8988T (cell line): ENCODE measurements around the gene GOLGB1.
"Not testable (repeated sequence)": the region's sequence is repeated elsewhere in the genome, so short reads cannot be mapped to it uniquely, and the experiment has no call there.

Experiments used
- DNase-seq: peaks from one replicate; pipeline ENCODE4 v3.0.0; 2011

Gene GOLGB1

DNA sequence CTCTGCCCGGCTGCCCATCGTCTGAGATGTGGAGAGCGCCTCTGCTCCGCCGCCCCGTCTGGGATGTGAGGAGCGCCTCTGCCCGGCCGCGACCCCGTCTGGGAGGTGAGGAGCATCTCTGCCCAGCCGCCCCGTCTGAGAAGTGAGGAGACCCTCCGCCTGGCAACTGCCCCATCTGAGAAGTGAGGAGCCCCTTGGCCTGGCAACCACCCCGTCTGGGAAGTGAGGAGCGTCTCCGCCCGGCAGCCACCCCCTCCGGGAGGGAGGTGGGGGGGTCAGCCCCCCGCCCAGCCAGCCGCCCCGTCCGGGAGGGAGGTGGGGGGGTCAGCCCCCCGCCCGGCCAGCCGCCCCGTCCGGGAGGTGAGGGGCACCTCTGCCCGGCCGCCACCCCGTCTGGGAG, 60.8 kb downstream of the GOLGB1 start:
- not testable (repeated sequence) for DNase-seq

DNA sequence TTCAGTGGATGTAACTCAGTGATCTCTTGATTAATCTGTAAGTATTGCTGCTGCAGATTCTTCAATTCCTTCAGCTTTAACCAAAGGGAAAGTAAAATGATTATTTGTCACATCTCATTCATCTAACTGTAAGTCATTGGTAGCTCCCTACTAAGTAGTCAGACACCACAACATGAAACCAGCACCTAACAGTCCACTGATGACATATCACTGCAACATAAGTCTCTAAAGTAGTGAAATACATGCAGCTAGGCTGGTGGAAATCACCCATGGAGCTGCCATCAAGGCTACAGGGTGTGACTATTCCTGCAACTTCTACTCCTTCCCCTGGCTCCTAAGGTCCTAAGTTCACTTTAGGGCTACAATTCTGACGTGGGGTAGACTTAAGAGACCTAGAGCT, 67.7 kb downstream of the GOLGB1 start:
- no peak for DNase-seq

DNA sequence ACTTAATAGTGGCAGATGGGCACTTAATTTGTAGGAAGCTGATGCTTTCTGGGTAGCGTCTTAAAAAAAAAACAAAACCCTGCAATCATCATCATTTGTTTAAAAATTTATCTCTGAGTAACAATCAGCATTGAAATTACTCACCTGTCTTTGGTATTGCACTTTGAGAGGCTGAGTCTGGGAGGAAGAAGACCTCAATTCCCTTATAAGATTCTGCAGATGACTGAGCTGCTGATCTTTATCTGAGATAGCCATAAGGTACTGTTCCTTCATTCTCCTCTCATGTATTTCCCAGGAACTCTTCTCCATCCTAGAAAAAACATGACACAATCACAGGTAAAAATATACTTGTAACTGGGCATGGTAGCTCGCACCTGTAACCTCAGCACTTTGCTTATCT, 72.4 kb downstream of the GOLGB1 start:
- no peak for DNase-seq

DNA sequence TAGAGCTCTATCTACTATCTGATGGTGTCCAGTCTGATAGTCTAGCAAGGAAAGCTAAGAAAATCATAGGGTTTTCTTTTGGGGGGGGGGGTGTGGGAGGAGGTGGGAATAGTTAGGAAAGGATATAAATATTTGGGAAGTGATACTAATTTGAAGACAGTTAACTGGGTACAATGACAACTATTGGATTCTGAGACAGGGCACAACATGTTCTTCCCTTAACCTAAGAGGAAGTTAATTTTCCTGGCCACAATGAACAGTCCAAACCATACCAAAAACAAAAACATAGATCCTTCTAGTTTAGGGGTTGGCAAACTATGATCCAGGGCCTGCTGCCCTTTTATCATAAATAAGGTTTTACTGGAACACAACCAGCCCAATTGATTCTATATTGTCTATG, 78.9 kb downstream of the GOLGB1 start:
- DNase-seq, result no peak

DNA sequence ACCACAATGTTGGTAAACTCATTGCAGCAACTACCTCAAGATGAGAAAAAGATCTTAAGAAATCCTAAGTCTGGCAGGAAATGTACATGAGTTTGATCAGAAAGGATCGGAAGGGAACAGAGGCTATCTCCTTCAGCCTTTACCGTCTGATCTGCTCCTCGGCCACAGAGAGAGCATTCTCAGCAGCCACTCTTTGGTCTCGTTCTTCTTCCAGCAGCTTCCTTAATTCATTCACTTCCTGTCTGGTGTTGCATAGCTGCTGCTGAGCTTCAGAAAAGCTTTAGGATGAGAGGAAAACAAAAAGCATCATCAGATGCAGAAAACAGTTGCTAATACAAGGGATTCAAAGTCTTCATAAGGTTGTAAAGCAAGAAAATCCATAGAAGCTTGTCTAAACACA, 82.2 kb downstream of the GOLGB1 start:
- no peak for DNase-seq

DNA sequence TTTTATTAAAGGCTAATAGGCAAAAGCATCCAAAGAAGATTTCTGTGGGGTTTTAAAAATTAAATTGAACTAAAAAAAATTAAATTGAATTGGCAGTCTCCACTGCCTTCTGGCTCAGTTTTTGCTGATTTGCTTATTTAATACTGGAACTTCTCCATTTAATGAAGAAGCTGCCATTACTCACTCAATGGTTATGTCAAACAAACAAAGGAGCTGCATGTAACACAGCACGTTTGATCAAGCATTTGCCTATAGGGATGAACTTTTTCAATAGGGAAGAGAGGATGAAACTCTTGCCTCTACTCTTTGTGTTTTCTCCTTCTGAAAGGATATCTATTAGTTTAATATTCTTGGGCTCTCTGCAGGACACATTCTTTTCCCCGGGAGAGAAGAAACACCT, 84.1 kb downstream of the GOLGB1 start:
- DNase-seq, result no peak

DNA sequence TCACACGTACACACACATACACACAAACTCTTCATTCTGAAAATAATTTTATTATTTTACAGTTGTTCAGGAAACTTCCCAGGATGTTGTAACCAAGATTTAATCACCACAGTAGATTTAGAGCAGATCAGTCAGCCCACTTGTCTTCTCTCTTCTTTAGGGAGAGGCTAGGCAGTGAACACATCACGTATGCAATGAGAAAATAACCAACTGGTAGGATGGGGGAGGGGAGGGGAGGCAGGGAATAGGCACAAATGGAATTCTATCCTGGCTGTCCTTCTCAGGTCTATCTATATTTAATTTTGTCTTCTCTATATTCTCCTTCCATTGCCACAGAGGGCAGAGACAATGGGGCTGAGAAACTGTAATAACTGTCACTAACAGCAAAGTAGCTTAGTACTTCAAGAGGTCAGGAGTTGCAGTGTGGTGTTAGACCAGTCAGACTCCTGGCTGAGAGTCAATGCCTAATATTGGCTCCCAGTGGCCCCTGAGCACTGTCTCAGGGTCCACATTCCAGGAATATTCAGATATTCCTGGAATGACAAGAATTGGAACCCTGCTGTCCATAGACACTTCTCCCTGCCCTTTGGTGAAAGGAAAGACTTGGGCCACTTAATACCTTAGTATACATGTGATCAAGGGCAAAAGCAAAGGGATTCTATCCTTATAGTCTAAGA, 86.2 kb downstream of the GOLGB1 start:
- no peak for DNase-seq

DNA sequence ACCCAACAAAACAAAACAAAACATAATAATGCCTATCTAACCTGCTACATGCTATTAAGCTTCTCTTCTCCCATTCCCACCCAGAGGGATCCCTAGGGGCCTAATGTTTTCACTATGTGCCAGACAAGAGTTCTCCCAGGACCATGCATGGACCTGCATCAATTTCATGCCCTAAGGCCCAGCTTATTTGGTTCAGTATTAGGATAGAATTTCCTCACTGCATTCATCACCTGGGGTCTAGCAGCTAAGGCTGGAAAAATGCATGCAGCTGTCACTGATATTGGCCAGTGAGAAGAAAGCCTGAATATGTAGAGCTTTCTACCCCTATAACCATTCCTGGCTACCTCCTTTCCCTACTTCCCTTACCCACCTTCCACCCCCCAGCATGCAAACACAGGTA, 86.8 kb downstream of the GOLGB1 start:
- no peak for DNase-seq

DNA sequence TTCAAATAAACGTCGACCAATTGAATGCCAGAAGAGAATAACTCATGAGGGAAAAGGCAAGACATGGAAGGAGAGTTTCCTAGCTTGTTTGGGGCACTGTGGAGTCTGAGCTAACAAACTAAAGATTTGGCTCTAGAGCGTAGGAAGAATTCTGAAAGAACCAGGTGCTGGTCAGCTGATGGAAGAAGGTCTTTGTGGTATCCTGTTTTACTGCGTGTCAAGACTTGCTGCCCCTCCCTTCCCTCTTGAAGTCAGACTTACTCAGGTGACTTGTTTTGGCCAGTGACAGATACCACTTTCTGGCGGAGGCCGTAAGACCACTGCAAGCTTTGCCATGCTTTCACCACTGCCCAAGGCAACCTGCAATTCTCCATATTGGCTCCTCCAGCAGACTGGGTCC, 88.2 kb downstream of the GOLGB1 start:
- DNase-seq, result no peak

DNA sequence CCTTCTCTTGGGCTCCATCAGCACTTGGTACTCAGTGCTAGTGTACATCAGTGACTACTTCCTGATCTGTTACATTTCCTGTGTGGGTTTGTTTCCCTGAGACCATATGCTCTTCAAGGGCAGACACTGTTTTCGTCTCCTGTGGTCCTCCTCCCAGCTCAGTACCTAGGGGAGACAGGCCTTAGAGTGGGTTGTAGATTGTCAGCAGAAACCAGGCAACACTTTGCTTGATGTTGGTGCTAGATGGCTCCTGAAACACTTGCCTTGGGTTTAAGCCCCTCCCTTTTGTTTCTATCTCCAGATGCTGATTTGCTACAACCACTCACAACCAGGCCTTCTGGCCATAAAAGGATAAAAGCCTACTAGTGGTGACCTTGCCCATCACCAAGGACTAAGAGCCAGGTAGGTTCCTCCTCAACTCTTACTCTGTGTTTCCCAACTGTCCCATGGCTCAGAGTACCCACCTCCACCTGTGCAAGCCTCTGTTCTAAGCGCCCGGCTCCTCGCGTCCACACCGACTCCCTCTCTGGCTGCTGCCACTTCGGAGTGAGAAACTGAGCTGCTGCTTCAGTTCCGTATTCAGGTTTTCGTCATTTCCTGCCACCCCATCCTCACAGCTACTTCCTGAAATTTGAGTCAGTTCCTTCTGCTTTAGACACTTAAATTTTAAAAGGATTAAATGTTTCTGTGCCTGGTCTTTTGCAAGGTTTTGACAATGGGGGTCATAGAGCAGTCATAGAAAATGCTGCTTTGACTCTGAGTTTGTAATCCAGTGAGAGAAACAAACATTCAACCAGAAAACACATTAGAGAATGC, 89.0 kb downstream of the GOLGB1 start, which contains the start of gene HCLS1:
Gene HCLS1, minus strand, starts transcription at position 548 of the 816 bp plus-strand sequence. CDS start 2,556 bp downstream, outside the sequence.
- no peak for DNase-seq

DNA sequence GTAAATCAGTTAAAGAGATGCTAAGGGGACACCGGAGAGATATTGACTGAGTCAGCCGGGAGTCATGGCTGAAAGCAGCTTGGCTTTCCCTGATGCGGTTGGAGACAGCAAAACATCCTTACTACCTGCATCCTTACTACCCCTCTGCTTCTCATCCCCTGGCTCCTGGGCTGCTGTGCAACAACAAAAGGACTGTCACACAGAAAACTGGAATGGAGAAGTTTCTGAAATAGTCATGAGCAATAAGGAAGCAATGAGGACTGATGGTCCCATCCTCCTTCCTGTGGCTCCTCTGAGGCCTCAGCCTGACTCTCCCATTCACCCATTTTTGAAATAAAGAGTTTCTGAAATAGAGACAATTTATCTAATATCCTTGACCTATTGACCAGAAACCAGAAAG, 90.0 kb downstream of the GOLGB1 start:
- no peak for DNase-seq

DNA sequence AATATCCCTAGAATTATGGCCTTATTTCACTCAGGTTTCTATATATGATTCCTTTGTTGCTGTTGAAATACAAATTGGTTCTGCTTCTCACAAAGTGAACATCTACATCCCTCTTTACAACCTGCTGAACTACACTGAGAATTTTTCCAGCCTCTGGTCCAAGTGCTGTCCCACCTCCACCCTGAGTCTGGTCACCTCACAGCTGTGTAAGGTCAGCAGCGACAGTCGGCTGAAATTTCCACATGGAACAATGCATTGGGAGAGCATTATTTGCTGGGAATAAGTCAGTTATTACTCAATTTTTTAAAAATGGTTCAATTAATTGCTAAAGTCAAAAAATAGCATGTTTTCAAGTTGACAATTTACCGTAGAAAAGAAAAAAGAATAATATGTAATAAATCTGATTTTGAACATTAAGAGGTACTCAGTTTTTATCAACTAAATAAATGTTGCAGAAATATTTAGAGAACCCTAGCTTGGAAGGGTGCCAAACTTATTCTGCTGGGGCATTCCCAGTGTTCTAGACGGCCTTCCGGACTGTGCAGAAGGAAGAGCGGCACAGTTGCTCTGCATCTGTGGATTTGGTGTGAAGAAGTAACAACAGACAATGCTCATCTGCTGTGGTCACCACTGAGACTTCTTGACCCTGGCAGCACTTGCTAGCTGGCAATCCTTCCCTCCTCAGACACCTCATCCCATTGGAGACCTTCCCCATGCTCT, 90.7 kb downstream of the GOLGB1 start:
- no peak for DNase-seq

DNA sequence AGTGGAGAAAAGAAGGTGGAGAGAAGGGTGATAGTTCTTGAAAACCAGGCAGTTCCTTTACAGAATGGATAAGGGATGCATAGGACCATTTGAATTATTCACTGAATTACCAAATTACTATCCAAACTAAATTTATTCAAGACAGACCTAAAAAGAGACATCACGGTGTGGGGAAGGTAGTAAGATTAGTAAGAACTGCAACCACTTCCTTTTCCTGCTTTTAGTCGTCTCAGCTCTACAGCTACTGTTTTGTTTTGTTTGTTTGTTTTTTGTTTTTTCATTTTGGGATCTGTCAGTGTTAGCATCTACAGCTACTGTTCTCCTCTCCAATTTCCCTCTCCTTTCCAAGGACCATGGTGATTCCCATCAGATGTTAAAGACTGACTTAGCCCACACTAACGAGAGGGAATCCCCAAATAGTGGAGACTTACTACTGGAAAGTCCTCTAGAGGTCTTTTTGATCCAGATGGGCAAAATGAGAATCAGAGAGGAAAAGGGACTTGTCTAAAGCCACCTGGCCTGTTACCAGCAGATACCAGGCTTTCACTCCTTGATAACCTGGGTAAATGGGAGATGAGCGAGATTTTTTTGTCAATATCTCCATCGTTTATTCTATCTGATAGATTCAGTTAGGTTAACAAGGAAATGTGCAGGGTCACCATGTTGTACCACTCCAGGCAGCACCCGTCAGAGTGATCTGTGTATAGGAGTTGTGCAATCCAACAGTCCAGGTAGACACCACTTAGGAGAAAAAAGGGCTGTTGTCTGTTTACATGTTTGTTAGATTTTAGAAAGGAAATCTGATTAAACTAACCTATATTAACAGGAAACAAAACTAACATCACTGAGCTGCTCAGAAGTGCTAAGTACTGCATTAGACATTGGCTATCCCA, 94.8 kb downstream of the GOLGB1 start:
- DNase-seq, result no peak

DNA sequence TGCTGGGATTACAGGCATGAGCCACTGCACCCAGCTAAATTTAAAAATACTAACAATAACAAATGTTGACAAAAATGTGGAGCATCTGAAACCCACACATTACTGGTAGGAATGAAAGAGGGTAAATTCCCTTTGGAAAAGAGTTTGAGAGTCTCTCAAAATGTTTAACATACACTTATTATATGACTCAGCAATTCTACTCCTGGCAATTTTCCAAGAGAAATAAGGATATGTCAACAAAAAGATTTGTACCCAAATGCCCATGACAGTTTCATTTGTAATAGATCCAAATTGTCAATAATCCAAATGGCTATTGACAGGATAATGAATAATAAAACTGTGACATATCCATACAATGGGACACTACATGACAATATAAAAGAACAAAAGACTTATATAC, 97.9 kb downstream of the GOLGB1 start:
- no peak for DNase-seq

DNA sequence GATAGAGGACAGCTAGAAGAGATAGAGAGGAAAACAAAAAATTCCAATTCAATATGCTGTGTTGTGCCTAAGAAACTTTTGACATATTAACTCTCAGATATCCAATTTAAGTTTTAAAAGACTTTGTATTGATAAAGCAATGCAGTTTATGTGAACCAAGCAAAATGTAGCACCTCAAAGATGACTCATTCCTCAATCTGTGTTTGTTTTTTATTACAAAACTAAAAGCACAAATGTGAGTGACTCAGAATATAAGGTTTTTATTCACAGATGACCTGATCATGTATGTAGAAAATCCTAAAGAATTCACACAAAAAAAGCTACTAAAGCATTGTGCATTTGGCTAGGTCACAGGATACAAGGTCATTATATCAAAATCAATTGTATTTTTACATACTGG, 99.9 kb downstream of the GOLGB1 start:
- no peak for DNase-seq

DNA sequence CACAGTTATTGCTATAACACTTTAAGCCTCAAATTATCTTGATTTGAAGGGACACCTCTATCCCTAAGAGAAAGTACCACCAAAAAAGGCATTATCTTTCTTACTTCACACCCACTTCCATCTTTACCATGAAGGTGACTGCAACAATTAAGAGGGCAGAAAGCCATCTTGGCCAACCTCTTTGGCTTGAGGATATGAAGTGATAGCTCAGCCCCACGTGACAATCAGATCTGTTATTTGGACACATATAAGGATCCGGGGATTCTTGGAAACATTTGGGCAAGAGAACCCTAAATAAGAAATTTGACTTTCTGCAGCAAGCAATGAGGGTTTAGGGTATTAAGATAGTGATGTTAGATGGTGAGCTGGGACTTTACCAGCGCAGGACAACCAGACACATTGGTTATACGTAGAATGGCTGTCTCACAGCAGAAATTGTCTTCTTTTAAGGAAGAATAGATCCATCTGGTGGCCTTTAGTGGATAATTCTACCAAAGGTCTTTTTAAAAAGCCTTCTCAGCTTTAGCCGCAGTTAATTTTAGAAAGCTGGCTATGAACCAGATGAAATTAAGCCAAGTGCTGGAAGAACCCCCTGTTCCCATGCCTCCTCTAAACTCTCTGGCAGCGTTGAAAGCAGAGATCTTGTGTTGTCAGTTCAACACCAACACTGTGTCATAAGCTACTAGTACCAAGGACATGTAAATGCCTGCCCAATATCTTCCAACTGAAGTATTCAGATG, 101.2 kb downstream of the GOLGB1 start:
- no peak for DNase-seq

DNA sequence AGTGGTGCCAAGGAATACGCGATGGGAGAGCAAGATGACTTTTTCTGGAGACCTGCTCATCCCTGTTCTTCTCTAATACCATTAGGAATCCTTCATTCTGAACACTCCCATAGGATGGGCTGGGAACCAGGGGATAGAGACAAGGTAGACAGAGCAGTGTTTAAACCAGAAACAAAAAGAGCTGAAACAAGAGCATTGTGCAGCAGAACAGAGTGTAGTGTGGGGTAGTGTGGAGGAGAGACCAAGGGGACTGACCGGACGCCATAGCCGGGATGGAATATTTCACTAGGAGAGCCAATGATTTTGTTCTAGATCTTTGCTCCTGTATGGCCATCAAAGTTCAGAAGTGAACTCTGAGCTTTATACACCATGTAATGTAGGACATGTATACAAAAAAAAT, 104.5 kb downstream of the GOLGB1 start:
- DNase-seq, result no peak

DNA sequence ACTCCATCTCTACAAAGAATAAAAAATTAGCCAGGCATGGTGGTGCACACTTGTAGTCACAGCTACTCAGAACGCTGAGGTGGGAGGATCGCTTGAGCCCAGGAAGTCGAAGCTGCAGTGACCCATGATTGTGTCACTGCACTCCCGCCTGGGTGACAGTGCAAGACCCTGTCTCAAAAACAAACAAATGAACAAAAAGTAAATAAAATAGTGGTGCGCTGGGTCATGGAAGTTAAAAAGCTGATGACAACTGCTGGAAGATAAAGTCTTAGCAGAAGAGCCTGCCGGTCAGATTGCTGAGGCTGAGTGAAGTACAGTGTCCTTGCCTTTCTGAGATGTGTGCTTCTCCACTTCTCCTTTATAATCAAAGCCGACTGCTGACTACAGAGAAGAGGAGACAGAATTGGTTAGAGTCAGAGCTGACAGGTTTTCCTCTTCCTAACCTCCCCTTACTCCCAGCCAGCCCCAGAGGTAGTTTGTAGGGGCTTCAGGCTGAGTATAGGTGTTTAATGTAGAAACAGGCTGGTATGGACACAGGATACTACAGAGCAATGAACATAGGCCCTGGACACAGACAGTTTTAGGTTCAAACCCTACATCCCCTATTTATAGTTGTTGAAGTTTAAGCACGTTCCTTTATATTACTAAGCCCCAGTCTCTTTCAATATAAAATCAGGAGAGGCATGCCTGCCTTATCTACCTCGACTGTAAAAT, 106.8 kb downstream of the GOLGB1 start:
- DNase-seq, result no peak

DNA sequence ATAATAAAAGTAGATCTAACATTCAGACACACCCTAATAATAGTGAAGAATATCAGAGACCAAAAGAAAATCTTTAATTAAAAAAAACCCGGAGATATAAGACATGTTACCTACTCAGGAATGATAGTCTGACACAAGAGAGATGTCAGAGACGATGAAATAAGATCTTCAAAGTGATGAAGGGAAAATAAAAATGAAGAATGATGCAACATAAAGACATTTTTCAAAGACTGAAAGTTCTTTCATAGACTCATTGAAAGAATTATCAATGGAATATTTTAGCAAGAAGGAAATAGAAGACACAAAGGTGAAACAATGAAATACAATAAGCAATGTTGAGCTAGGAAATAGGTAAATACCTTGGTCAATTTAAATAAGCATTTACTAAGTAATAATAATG, 108.4 kb downstream of the GOLGB1 start:
- no peak for DNase-seq

DNA sequence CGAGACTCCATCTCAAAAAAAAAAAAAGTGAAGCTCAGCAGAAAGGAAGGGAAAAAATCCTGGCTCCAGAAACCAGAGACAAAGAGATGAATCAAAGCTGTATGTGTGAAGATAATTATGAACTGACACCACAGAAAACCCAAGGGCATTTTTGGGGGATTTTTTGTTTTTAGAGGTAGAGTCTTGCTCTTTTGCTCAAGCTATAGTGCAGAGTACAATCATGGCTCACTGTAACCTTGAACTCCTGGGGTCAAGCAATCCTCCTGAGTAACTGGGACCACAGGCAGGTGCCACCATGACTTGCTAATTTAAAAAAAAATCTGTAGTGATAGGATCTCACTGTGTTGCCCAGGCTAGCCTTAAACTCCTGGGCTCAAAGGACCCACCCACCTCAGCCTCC, 111.6 kb downstream of the GOLGB1 start:
- DNase-seq, result no peak

DNA sequence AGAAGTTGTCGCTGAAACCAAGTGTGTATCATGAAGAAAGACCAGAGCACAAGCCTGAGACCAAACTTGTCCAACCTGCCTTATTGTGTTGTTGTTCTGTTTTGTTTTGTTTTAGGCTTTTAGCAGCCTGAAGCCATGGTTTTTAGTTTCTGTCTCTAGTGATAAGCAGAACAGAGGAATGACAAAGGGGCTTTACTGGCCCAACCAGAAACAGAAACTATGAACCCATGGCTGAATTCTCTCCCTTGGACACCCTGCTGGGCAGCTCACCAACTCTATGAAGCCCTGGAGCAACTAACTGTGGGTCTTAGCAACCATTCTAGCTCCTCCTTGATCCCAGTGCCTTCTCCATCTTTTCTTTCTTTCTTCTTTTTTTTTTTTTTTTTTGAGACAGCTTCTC, 119.2 kb downstream of the GOLGB1 start:
- DNase-seq, result no peak
